GM12801 (cell line): Measurements from ENCODE around the gene IFIT2.

ENCODE experiments used
- TF ChIP-seq, protein P1 (sequence below): IDR thresholded peaks from one replicate; pipeline ENCODE4 v1.5.1; 2011; ENCODE audit warnings: control low read depth; ENCODE audit not compliant: insufficient read length; ENCODE audit errors: extremely low read depth

Gene IFIT2

DNA sequence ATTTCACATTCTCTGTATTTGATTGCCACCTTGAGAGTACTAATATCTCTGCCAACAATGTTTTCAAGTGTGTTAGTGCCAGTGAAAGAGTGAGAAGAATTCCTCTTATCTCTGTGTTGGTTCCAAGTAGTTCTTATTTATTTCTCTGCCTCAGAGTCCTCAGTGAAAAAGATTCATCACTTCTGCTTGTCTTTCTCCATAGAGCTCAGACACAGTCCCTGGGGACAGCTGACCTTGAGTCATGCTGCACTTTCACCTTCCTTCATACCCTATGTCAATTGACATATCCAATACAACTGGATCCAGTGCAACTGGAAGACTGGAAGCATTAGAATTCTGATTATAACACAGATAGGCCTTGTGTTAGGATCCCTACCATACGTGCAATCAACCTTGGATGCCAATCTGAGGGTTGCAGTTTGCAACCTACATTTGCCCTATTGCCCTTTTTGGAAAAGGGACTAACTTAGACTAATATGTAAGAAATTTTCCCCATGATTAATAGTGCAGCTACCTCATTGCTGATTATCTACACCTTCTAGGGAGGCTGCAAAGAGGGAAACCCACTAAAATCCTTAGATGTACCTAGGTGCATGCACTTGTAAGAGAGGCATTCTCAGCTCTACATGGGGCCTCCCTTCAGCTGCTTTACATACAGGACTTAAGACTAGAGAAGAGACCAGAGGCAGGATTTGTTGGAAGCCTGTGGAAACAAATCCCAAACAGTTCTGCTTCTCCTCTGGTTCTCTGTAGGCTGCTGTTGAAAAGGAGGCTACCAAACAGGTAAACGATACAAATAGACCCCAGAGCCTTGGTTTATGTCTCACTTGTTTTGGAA is 8.4 kb downstream of the IFIT2 start:
- TF ChIP-seq, protein P1, sequence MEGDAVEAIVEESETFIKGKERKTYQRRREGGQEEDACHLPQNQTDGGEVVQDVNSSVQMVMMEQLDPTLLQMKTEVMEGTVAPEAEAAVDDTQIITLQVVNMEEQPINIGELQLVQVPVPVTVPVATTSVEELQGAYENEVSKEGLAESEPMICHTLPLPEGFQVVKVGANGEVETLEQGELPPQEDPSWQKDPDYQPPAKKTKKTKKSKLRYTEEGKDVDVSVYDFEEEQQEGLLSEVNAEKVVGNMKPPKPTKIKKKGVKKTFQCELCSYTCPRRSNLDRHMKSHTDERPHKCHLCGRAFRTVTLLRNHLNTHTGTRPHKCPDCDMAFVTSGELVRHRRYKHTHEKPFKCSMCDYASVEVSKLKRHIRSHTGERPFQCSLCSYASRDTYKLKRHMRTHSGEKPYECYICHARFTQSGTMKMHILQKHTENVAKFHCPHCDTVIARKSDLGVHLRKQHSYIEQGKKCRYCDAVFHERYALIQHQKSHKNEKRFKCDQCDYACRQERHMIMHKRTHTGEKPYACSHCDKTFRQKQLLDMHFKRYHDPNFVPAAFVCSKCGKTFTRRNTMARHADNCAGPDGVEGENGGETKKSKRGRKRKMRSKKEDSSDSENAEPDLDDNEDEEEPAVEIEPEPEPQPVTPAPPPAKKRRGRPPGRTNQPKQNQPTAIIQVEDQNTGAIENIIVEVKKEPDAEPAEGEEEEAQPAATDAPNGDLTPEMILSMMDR: no peak

DNA sequence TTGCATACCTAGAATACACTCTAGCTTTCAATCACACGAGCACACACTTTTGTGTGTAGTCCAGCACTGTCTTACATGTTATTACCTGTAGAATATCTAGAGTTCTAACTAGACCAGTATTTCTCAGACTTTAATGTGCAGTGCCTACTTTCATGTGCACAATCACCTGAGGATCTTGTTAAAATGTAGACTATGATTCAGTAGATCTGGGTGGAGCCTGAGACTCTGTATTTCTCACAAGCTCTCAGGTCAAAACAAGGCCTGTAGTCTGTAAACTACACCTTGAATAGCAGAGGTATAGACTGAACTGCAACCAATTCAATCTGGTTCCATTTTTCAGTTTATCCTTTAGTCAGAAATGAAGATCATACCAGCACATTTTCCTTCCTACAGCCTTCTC is 11.1 kb downstream of the IFIT2 start:
- TF ChIP-seq, protein P1: no peak

DNA sequence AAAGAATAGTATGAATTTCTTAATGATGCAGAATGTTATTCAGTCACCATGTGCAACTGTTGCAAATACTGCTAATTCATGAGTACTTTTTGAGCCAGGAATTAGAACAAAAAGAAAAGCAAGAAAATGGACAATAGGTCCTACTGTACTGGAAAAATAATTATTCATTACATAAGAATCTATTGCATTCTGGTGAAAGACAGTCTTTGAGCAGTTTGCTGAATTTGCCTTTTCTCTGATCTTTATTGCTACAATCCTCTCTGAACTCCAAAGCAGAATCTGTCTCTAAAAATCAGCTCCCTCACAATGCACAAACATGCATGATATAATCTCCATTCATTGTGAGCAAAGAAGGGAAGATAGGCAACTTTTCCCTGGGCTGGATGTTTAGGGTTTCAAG is 12.8 kb downstream of the IFIT2 start:
- TF ChIP-seq, protein P1: no peak

DNA sequence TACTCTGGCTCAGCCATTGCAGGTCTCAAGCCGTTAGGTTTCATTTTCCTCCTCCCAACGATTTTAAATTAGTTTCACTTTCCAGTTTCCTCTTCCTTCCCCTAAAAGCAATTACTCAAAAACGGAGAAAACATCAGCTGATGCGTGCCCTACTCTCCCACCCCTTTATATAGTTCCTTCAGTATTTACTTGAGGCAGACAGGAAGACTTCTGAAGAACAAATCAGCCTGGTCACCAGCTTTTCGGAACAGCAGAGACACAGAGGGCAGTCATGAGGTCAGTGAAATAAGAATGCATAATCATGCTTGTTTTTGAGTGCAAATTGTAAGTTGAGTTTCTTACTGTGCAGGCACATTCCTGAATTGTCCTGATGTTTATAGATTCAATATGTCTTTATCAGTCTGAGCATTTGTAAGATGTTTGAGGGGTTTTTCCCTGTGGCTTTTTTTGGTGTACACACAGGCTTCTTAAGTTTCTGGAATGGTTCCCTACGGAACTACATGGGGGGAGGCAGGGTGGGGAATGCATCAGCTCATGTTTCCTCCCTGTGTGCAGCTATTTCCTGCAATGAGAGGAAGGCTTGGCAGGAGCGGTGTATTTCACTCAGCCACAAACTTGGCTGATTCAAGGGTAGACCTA is 26.1 kb downstream of the IFIT2 start, which contains the start of gene IFIT3:
Gene IFIT3 (plus strand): TSS at position 195 of the 639 bp plus-strand sequence. CDS start 77 bp downstream, at position 272.
- TF ChIP-seq, protein P1: no peak

DNA sequence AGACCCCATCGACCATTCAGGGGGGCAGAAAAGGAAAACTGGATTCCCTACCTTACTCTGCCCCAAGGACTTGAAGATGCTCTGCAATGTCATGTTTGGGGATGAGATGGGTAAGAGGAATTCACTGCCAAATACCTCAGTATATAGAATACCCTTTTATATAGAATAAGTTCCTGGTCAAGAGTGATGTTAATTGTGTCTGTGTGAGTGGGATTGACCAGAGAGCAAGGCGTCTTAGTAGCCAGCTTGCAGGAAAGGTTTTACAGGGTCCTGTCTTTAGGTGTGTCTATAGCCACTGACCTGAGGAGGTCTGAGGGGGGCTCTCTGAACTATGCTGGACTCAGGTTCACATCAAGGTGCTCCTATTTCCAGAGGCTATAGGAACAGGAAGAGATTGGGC is 27.3 kb downstream of the IFIT2 start:
- TF ChIP-seq, protein P1: no peak

DNA sequence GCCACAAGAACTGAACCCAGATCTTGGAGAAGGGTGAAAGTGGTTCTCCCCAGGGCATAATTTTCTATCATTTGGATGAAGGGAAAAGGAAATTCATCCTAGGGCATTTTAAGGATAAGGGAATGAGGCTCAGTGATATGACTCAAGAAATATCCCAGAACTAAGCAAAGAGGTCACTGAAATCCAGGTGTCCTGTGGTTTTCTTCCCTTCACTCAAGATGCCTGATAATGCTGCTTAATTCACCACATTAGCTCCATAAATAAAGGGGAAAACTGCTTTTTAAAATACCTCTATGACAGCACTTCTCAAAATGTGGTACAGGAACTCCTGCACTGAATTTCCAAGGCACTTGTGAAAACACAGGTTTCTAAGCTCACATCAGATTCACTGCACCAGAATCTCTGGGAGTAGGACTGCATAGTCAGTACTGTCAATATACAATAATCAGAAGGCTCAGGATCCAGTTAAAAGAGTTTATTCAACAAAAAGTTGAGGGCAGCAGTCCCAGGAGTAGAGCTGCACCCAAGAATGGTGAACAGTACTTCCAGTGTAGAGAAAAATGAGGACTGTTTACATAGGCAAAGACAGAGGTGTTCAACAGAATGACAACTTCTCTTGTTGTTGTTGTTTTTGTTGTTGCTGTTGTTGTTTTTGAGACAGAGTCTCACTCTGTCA is 28.8 kb downstream of the IFIT2 start:
- TF ChIP-seq, protein P1: no peak

DNA sequence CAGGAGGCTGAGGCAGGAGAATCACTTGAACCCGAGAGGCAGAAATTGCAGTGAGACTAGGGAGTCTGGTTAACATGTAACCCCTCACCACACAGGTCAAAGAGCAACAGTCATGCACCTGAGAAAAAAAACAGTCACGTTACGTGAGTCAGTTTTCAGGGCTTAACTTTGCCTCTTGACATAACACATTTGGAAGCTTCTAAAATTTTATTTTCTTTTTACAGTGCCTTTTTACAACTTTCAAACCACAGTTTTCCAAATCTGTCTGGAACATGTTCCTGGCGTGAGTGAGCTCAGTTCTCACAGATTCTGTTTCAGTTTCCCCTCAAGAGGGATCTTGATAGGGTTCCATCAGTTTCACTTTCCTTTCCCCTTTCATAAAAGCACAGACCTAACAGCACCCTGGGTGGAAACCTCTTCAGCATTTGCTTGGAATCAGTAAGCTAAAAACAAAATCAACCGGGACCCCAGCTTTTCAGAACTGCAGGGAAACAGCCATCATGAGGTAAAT is 30.3 kb downstream of the IFIT2 start:
- TF ChIP-seq, protein P1: no peak
